HL-60 (cell line): ENCODE measurements around the gene KCNQ1.
"Not testable (repeated sequence)": the region's sequence is repeated elsewhere in the genome, so short reads cannot be mapped to it uniquely, and the experiment has no call there.

ENCODE experiments used
- POLR2AphosphoS5 ChIP-seq: IDR thresholded peaks from 2 replicates; pipeline ENCODE4 v1.6.1; 2012; ENCODE audit warnings: low read depth
- TF ChIP-seq, protein P1 (sequence below): IDR thresholded peaks from one replicate; pipeline ENCODE4 v1.5.1; 2011; ENCODE audit warnings: low read length, control low read depth, inconsistent platforms; ENCODE audit not compliant: insufficient read depth
- TF ChIP-seq, protein P2 (sequence below): IDR thresholded peaks from 2 replicates; pipeline ENCODE4 v1.6.1; 2012; ENCODE audit warnings: low read depth; ENCODE audit not compliant: insufficient replicate concordance

DNA sequence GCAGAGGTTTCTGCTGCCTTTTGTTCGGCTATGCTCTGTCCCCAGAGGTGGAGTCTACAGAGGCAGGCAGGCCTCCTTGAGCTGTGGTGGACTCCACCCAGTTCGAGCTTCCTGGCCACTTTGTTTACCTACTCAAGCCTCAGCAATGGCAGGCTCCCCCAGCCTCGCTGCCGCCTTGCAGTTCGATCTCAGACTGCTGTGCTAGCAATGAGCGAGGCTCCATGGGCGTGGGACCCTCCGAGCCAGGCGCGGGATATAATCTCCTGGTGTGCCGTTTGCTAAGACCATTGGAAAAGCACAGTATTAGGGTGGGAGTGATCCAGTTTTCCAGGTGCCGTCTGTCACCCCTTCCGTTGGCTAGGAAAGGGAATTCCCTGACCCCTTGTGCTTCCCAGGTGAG, 195.0 kb downstream of the KCNQ1 start:
- TF ChIP-seq, protein P1, sequence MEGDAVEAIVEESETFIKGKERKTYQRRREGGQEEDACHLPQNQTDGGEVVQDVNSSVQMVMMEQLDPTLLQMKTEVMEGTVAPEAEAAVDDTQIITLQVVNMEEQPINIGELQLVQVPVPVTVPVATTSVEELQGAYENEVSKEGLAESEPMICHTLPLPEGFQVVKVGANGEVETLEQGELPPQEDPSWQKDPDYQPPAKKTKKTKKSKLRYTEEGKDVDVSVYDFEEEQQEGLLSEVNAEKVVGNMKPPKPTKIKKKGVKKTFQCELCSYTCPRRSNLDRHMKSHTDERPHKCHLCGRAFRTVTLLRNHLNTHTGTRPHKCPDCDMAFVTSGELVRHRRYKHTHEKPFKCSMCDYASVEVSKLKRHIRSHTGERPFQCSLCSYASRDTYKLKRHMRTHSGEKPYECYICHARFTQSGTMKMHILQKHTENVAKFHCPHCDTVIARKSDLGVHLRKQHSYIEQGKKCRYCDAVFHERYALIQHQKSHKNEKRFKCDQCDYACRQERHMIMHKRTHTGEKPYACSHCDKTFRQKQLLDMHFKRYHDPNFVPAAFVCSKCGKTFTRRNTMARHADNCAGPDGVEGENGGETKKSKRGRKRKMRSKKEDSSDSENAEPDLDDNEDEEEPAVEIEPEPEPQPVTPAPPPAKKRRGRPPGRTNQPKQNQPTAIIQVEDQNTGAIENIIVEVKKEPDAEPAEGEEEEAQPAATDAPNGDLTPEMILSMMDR: not testable (repeated sequence)
- TF ChIP-seq, protein P2, sequence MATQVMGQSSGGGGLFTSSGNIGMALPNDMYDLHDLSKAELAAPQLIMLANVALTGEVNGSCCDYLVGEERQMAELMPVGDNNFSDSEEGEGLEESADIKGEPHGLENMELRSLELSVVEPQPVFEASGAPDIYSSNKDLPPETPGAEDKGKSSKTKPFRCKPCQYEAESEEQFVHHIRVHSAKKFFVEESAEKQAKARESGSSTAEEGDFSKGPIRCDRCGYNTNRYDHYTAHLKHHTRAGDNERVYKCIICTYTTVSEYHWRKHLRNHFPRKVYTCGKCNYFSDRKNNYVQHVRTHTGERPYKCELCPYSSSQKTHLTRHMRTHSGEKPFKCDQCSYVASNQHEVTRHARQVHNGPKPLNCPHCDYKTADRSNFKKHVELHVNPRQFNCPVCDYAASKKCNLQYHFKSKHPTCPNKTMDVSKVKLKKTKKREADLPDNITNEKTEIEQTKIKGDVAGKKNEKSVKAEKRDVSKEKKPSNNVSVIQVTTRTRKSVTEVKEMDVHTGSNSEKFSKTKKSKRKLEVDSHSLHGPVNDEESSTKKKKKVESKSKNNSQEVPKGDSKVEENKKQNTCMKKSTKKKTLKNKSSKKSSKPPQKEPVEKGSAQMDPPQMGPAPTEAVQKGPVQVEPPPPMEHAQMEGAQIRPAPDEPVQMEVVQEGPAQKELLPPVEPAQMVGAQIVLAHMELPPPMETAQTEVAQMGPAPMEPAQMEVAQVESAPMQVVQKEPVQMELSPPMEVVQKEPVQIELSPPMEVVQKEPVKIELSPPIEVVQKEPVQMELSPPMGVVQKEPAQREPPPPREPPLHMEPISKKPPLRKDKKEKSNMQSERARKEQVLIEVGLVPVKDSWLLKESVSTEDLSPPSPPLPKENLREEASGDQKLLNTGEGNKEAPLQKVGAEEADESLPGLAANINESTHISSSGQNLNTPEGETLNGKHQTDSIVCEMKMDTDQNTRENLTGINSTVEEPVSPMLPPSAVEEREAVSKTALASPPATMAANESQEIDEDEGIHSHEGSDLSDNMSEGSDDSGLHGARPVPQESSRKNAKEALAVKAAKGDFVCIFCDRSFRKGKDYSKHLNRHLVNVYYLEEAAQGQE: not testable (repeated sequence)
- not testable (repeated sequence) for TF ChIP-seq POLR2AphosphoS5
